ENCODE measurements around the gene EPC2.

DNA sequence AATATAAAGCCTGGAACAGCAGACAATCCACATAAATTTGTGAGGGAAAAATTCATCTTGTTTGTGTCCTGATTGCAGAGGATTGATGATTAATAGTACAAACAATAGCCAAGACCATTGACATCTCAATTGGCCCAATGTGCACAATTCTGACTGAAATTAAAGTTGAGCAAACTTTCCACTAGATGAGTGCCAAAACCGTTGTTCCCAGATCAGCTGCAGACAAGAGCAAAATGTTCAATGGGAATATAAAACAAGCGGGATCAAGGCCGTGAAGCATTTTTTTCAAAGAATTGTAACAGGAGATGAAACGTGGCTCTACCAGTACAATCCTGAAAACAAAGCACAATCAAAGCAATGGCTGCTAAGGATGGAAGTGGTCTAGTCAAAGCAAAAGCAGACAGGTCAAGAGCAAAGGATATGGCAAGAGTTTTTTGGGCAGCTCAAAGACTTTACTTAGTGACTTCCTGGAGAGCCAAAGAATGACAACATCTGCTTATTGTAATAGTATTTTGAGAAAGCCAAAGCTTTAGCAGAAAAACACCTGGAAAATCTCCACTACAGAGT is 174.6 kb downstream of the EPC2 start:
- TF ChIP-seq POLR2A (IDR thresholded peaks at IDR 0.05; ENCODE audit: low read depth, low read length), result no peak
- TF ChIP-seq TAF1 (IDR thresholded peaks at IDR 0.05; ENCODE audit: low read depth, low read length), result no peak
- no peak for TF ChIP-seq POU2F2 (IDR thresholded peaks at IDR 0.05; ENCODE audit: low read depth, low read length)
- TF ChIP-seq POLR2AphosphoS5 (IDR thresholded peaks at IDR 0.05; ENCODE audit: low read depth, low read length), result no peak
